Liver (tissue), 3 donors: ENCODE measurements around the gene RHAG.

Source experiments
- ATF3 ChIP-seq: IDR thresholded peaks from 2 replicates; pipeline ENCODE4 v1.6.1; 2016; ENCODE audit warnings: antibody characterized with exemption
- CTCF ChIP-seq: fragments of 150-350 bp; IDR thresholded peaks from 2 replicates; pipeline ENCODE4 v1.5.1; 2017; ENCODE audit warnings: improper control_type of control experiment, low read depth, low read length; ENCODE audit not compliant: missing input control
- EGR1 ChIP-seq, 2 donors: IDR thresholded peaks; 2 replicates each; pipeline ENCODE4 v1.6.1; 2016 to 2018; ENCODE audit warnings: antibody characterized with exemption in 2 of 2, low read depth in 2 of 2
- FOXA2 ChIP-seq: IDR thresholded peaks from 2 replicates; pipeline ENCODE4 v1.6.1; 2016; ENCODE audit warnings: antibody characterized with exemption
- GABPA ChIP-seq, 2 donors: IDR thresholded peaks in 1 of 2; conservative IDR thresholded peaks in 1 of 2; 2 replicates each; pipeline ENCODE4 v1.6.1; 2016; ENCODE audit warnings: antibody characterized with exemption in 2 of 2, mild to moderate bottlenecking in 1 of 2, moderate library complexity in 1 of 2
- HNF4A ChIP-seq, 2 donors: conservative IDR thresholded peaks; 2 replicates each; pipeline ENCODE4 v1.6.1; 2016; ENCODE audit warnings: antibody characterized with exemption in 2 of 2, mild to moderate bottlenecking in 2 of 2
- JUND ChIP-seq, 2 donors: IDR thresholded peaks; 2 replicates each; pipeline ENCODE4 v1.6.1; 2016; ENCODE audit warnings: antibody characterized with exemption in 2 of 2
- NR2F2 ChIP-seq: IDR thresholded peaks from 2 replicates; pipeline ENCODE4 v1.6.1; 2016; ENCODE audit warnings: antibody characterized with exemption
- RAD21 ChIP-seq, 2 donors: IDR thresholded peaks; 2 replicates each; pipeline ENCODE4 v1.6.1; 2016; ENCODE audit warnings: antibody characterized with exemption in 2 of 2, mild to moderate bottlenecking in 2 of 2
- REST ChIP-seq: IDR thresholded peaks from 2 replicates; pipeline ENCODE4 v1.6.1; 2016; ENCODE audit warnings: antibody characterized with exemption, mild to moderate bottlenecking
- RXRA ChIP-seq, 2 donors: IDR thresholded peaks; 2 replicates each; pipeline ENCODE4 v1.6.1; 2017 to 2018; ENCODE audit warnings: antibody characterized with exemption in 2 of 2, mild to moderate bottlenecking in 1 of 2
- TAF1 ChIP-seq: conservative IDR thresholded peaks from 2 replicates; pipeline ENCODE4 v1.6.1; 2016; ENCODE audit warnings: antibody characterized with exemption, mild to moderate bottlenecking
- ZBTB33 ChIP-seq: IDR thresholded peaks from 2 replicates; pipeline ENCODE4 v1.6.1; 2016; ENCODE audit warnings: antibody characterized with exemption
- donor health status: healthy.
- donor health status: healthy.

- peak; percentile 96 for TF ChIP-seq CTCF
- TF ChIP-seq RAD21 (IDR thresholded peaks at IDR 0.05): peak; percentile 97
- no peak for TF ChIP-seq REST
- TF ChIP-seq ATF3: no peak
- TF ChIP-seq TAF1: no peak
- TF ChIP-seq NR2F2: no peak
- TF ChIP-seq RXRA (IDR thresholded peaks at IDR 0.05): no peak
- TF ChIP-seq EGR1 (IDR thresholded peaks at IDR 0.05; ENCODE audit: low read depth in 2 of 2): no peak
- TF ChIP-seq GABPA (IDR thresholded peaks at IDR 0.05 in 1 of 2, conservative IDR thresholded peaks at IDR 0.05 in 1 of 2): no peak
- no peak for TF ChIP-seq ZBTB33
- no peak for TF ChIP-seq JUND (IDR thresholded peaks at IDR 0.05)
- TF ChIP-seq FOXA2: no peak
- TF ChIP-seq HNF4A (conservative IDR thresholded peaks at IDR 0.05): no peak
Measured at GRCh38 chr6:49606721-49607390, 29.8 kb downstream of the RHAG start.
